GM18870 (cell line): ENCODE data around the gene CNFN.
"Not testable (repeated sequence)": the region's sequence is repeated elsewhere in the genome, so short reads cannot be mapped to it uniquely, and the experiment has no call there.

Experiments
- ATAC-seq: cut with Tn5 transposase; IDR thresholded peaks from one replicate; pipeline ENCODE4 v1.9.1; 2021; ENCODE audit warnings: moderate library complexity; ENCODE audit not compliant: unreplicated experiment

Gene CNFN

GRCh38 chr19:42352301-42353259 is 37.5 kb downstream of the CNFN start:
- no peak for ATAC-seq

GRCh38 chr19:42351079-42351735 is 38.9 kb downstream of the CNFN start:
- ATAC-seq: no peak

GRCh38 chr19:42350417-42350816 is 39.7 kb downstream of the CNFN start:
- no peak for ATAC-seq

GRCh38 chr19:42349378-42350107 is 40.6 kb downstream of the CNFN start:
- ATAC-seq: no peak

- no peak for ATAC-seq
These were observed 41.9 kb downstream of the CNFN start for GRCh38 chr19:42348211-42348610.

GRCh38 chr19:42345191-42345812 is 44.8 kb downstream of the CNFN start:
- ATAC-seq: no peak

GRCh38 chr19:42344336-42344893 is 45.7 kb downstream of the CNFN start:
- no peak for ATAC-seq

GRCh38 chr19:42343344-42344110 is 46.6 kb downstream of the CNFN start:
- no peak for ATAC-seq

GRCh38 chr19:42339922-42340321 is 50.2 kb downstream of the CNFN start:
- not testable (repeated sequence) for ATAC-seq

GRCh38 chr19:42339126-42339860 is 50.8 kb downstream of the CNFN start:
- ATAC-seq: not testable (repeated sequence)
